A549 (cell line): ENCODE data around the gene LECT2. TPM values are rescaled to one million over a fixed set of nuclear protein-coding genes. Genes with fewer than 3 reads are reported as not detected.

ENCODE experiments used
- ATAC-seq, 2 experiments: fragments of 200-7000 bp in 1 of 2; fragments of >200 bp in 1 of 2; cut with Nextera tagmentation in 1 of 2; cut with Tn5 transposase in 1 of 2; 3 replicates each; pipeline versions ENCODE4 v1.8.0 to v1.9.1; 2018 to 2020; ENCODE audit warnings: mild to moderate bottlenecking in 1 of 2, moderate library complexity in 1 of 2
- CTCF ChIA-PET: fragments of 300-600 bp; sonication (Branson Sonifier 250); formaldehyde crosslinking; extraction: SDS; loops from one replicate; lab custom pipeline; 2021; ENCODE audit warnings: antibody characterized with exemption, inconsistent platforms; lab: Yijun Ruan, JAX
- POLR2A ChIA-PET: fragments of 350-600 bp; formaldehyde crosslinking; extraction: SDS; loops from one replicate; lab custom pipeline; 2021; ENCODE audit warnings: antibody characterized with exemption, inconsistent platforms; lab: Yijun Ruan, JAX
- DNase-seq, 2 experiments: peaks; one replicate each; pipeline versions ENCODE4 v3.0.0 to v3.0.0-alpha.2; 2011 to 2016; ENCODE audit warnings: low read depth in 1 of 2, low spot score in 1 of 2
- FAIRE-seq: peaks from 2 replicates; lab custom pipeline; 2011; peaks lifted over from hg19 to GRCh38; lab: Jason Lieb, UNC
- H3K27ac ChIP-seq, 2 experiments: fragments of >200 bp; sonication (Bioruptor Twin); formaldehyde crosslinking; 3 replicates each; pipeline ENCODE4 v1.5.1; 2016 to 2017
- H3K4me1 ChIP-seq: fragments of >200 bp; sonication (Bioruptor Twin); formaldehyde crosslinking; 3 replicates; pipeline ENCODE4 v1.6.1; 2016
- H3K4me2 ChIP-seq: fragments of >200 bp; sonication (Bioruptor Twin); formaldehyde crosslinking; 3 replicates; pipeline ENCODE4 v1.6.1; 2016
- H3K4me3 ChIP-seq: fragments of >200 bp; sonication (Bioruptor Twin); formaldehyde crosslinking; 3 replicates; pipeline ENCODE4 v1.5.1; 2016
- H3K9me3 ChIP-seq: fragments of >200 bp; sonication (Bioruptor Twin); formaldehyde crosslinking; 3 replicates; pipeline ENCODE4 v1.6.1; 2016
- CTCF ChIP-seq: fragments of >200 bp; sonication (Bioruptor Twin); formaldehyde crosslinking; IDR thresholded peaks from 3 replicates; pipeline ENCODE4 v1.5.1; 2016
- FOSL2 ChIP-seq, 2 experiments: fragments of 450-650 bp in 1 of 2; fragments of >200 bp in 1 of 2; sonication (Bioruptor Twin) in 1 of 2; formaldehyde crosslinking; IDR thresholded peaks; 2 replicates each; pipeline versions ENCODE4 v1.5.0 to v1.6.1; 2016 to 2020; ENCODE audit warnings: mild to moderate bottlenecking in 1 of 2, moderate library complexity in 1 of 2
- HDAC2 ChIP-seq: fragments of 200-600 bp; sonication (generic); IDR thresholded peaks from 2 replicates; pipeline ENCODE4 v1.6.1; 2016
- HEYL ChIP-seq: fragments of 250-450 bp; sonication (Bioruptor Pico); IDR thresholded peaks from 2 replicates; pipeline ENCODE4 v1.8.0; 2021; ENCODE audit warnings: mild to moderate bottlenecking, moderate library complexity
- MAFK ChIP-seq: fragments of 450-650 bp; IDR thresholded peaks from 2 replicates; pipeline ENCODE4 v1.6.1; 2014; ENCODE audit not compliant: partially characterized antibody
- MYC ChIP-seq: IDR thresholded peaks from 2 replicates; pipeline ENCODE4 v1.6.1; 2012; ENCODE audit warnings: mild to moderate bottlenecking, inconsistent platforms, low read length, improper control_type of control experiment, borderline replicate concordance
- POLR2A ChIP-seq: IDR thresholded peaks from 2 replicates; pipeline ENCODE4 v1.6.1; 2012; ENCODE audit warnings: mild to moderate bottlenecking, low read length
- RCOR1 ChIP-seq: fragments of 150-350 bp; IDR thresholded peaks from 2 replicates; pipeline ENCODE4 v1.6.1; 2014; ENCODE audit warnings: antibody characterized with exemption, low read length, low read depth
- SMC3 ChIP-seq: fragments of >200 bp; sonication (Bioruptor Twin); formaldehyde crosslinking; IDR thresholded peaks from 3 replicates; pipeline ENCODE4 v1.6.1; 2018; ENCODE audit warnings: inconsistent platforms
- TFCP2L1 ChIP-seq: fragments of 250-450 bp; sonication (Bioruptor Pico); IDR thresholded peaks from 2 replicates; pipeline ENCODE4 v1.5.0; 2021; ENCODE audit warnings: mild to moderate bottlenecking
- TP53 ChIP-seq: fragments of 250-450 bp; sonication (Bioruptor Pico); IDR thresholded peaks from 2 replicates; pipeline ENCODE4 v1.5.0; 2021; ENCODE audit warnings: mild to moderate bottlenecking, moderate library complexity
- WGBS: methylation state at CpG from one replicate; pipeline ENCODE4 v1.1.6; 2017; ENCODE audit errors: missing lambda C conversion rate; 5-methylcytosine and 5-hydroxymethylcytosine counted together
- polyA plus RNA-seq, 4 experiments: library from polyadenylated mRNA; depleted of rRNA in 3 of 4; stranded (reverse); fragments of >200 nt; fragmentation: RNase III in 1 of 4; extraction: RNeasy Plus Mini Kit Qiagen cat#74134 plus additional on column Dnase treatment in 1 of 4; gene quantifications; 2 replicates in 3 of 4; 3 replicates in 1 of 4; pipeline ENCODE4 v1.2.3, GENCODE V29; 2011 to 2017
- TF ChIP-seq, protein P1 (sequence below): fragments of 450-650 bp; IDR thresholded peaks from 2 replicates; pipeline ENCODE4 v1.6.1; 2014; ENCODE audit warnings: antibody characterized with exemption
- TF ChIP-seq, protein P2 (sequence below): fragments of >200 bp; sonication (Bioruptor Twin); formaldehyde crosslinking; IDR thresholded peaks from 2 replicates; pipeline ENCODE4 v1.6.1; 2016

Gene LECT2
- polyA plus RNA-seq, 2 of the 4 experiments (the other 2 are of a cell fraction) = not detected

DNA sequence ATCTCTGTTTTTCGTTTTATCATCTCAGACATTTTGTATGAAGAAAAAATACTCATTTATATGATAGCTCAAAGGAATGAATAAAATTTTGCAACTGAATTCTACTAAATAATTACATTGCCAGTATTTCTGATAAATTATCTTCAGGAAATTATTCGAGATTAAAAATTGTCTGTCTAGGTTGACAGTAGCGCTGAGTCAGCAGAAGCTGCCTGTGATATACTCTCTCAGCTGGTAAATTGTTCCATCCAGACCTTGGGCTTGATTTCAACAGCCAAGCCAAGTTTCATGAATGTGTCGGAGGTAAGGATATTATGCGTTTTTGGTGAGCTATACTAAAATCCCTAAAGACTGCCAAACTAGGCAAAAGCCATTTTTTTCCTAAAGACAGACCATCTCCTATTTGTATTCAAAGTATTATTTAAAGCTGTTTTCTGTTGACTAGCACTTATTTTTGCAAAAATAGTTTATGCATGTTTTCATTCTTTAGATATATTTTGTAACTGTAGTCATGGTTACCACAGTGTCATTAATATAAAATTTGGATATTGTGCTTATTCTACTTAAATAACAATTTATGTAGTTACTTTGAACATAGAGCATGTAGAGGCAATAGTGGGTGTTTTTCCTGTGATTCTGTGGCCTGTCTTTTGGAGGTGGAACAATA lies 17.4 kb downstream of the LECT2 start:
- Histone ChIP-seq H3K4me2 (no peak overlapping the region), H3K4me3 (no peak overlapping the region), H3K9me3 (no peaks in the 10 kb centered on the region), H3K4me1 (peaks cover 10% of the 10 kb centered on the region; the same call in 2 of the 3 replicates), H3K27ac (no peak overlapping the region)
- WGBS = 76% methylated on average over 5 of the region's 5 CpGs
- CTCF ChIA-PET = interaction anchor here (0.5 to 1.6 kb wide), 9 partner anchors 13 to 236 kb away, joined by 3 to 5 read pairs (median 3); no protein-coding TSS in a partner anchor
- POLR2A ChIA-PET = no interaction called here
- no peak for DNase-seq
- FAIRE-seq = no peak
- TF ChIP-seq MAFK = peak; percentile 97
- TF ChIP-seq, protein P1, sequence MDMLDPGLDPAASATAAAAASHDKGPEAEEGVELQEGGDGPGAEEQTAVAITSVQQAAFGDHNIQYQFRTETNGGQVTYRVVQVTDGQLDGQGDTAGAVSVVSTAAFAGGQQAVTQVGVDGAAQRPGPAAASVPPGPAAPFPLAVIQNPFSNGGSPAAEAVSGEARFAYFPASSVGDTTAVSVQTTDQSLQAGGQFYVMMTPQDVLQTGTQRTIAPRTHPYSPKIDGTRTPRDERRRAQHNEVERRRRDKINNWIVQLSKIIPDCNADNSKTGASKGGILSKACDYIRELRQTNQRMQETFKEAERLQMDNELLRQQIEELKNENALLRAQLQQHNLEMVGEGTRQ = no peak
- TF ChIP-seq SMC3 = no peak
- no peak for TF ChIP-seq HDAC2
- TF ChIP-seq RCOR1 = no peak
- no peak for ATAC-seq

- ChIA-PET POLR2A (interaction anchor here (0.7 kb wide), 1 partner anchor 46 kb away, joined by 3 read pairs; no protein-coding TSS in a partner anchor), CTCF (interaction anchor here (1.2 to 4.6 kb wide), 6 partner anchors 10 to 277 kb away, joined by 3 to 24 read pairs (median 4); no protein-coding TSS in a partner anchor)
- TF ChIP-seq, protein P1 = no peak
- TF ChIP-seq MAFK = peak; percentile 88
- DNase-seq = no peak
- Histone ChIP-seq H3K4me1 (peaks cover 10% of the 10 kb centered on the region; the same call in 2 of the 3 replicates), H3K4me3 (no peak overlapping the region), H3K4me2 (0 out of 3 replicates have a peak overlapping the region, but pooled peaks have one; percentile 2), H3K9me3 (no peaks in the 10 kb centered on the region), H3K27ac (no peak overlapping the region)
- 58% methylated on average over 3 of the region's 3 CpGs for WGBS
- peak; percentile 29 to 33; a peak in 1 of 6 replicates for ATAC-seq
- FAIRE-seq = peak; percentile 7
These were observed 19.8 kb downstream of the LECT2 start for GRCh38 chr5:135934939-135935338.

GRCh38 chr5:135930949-135931295 lies 23.9 kb downstream of the LECT2 start:
- CTCF ChIA-PET = interaction anchor here (2.3 kb wide), 1 partner anchor 14 kb away, joined by 6 read pairs; no protein-coding TSS in a partner anchor
- ATAC-seq (no peak), FAIRE-seq (no peak), DNase-seq (no peak)
- H3K9me3 ChIP-seq = peaks cover 7% of the 10 kb centered on the region; the same call in 2 of the 3 replicates
- WGBS = 89% methylated on average over 18 of the region's 18 CpGs
- POLR2A ChIA-PET = no interaction called here
- TF ChIP-seq TP53 (CRISPR knock-in tag) (no peak), HEYL (no peak), CTCF (no peak), MYC (no peak), FOSL2 (IDR thresholded peaks at IDR 0.05) (no peak), FOSL2 (CRISPR knock-in tag; IDR thresholded peaks at IDR 0.05) (no peak), TFCP2L1 (CRISPR knock-in tag) (no peak), POLR2A (no peak)
- TF ChIP-seq, protein P2, sequence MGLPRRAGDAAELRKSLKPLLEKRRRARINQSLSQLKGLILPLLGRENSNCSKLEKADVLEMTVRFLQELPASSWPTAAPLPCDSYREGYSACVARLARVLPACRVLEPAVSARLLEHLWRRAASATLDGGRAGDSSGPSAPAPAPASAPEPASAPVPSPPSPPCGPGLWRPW = no peak
- H3K4me3 ChIP-seq = peak overlapping the region; percentile 67
- H3K4me2 ChIP-seq = peak overlapping the region; percentile 70
- peaks cover 10% of the 10 kb centered on the region; the same call in 2 of the 3 replicates for H3K4me1 ChIP-seq
- peak overlapping the region; percentile 79 to 93; a peak in 4 of 6 replicates for H3K27ac ChIP-seq
